ENCODE results near the gene PRXL2A. TPM values are rescaled to one million over a fixed set of nuclear protein-coding genes. Genes with fewer than 3 reads are reported as not detected.

Gene PRXL2A
- total RNA-seq, 1 experiment from 2014 or later = 47.1 TPM

- Mint-ChIP-seq H3K27ac (no peak overlapping the region), H3K9me3 (no peaks in the 10 kb centered on the region; a peak in 1 of 5 replicates), H3K36me3 (ENCODE audit: insufficient read depth in 1 of 3, low read depth in 3 of 3) (peaks cover 26 to 76% (median 66%) of the 10 kb centered on the region in 3 experiments; a peak in 6 of 7 replicates), H3K4me3 (no peak overlapping the region), H3K4me1 (no peaks in the 10 kb centered on the region), H3K27me3 (ENCODE audit: low read depth) (no peaks in the 10 kb centered on the region)
- Histone ChIP-seq H3K79me2 (ENCODE audit: insufficient read depth, low read length) (no peaks in the 10 kb centered on the region), H3K9me3 (ENCODE audit: control insufficient read depth, low read depth, low read length) (no peaks in the 10 kb centered on the region), H3T11ph (ENCODE audit: low read length) (no peak overlapping the region), H4K20me1 (ENCODE audit: control insufficient read depth, insufficient read depth, insufficient read length) (no peaks in the 10 kb centered on the region), H2BK15ac (ENCODE audit: low read depth, low read length) (no peak overlapping the region), H4K91ac (ENCODE audit: insufficient read length, low read depth, low read length) (no peak overlapping the region), H2BK5ac (ENCODE audit: insufficient read length, low read length) (no peak overlapping the region), H2AK5ac (ENCODE audit: insufficient read length, low read length) (no peak overlapping the region), H3K79me1 (ENCODE audit: insufficient read depth, low read depth, low read length, poor library complexity, severe bottlenecking) (no peaks in the 10 kb centered on the region), H3K4me1 (ENCODE audit: insufficient read depth, low read length) (no peaks in the 10 kb centered on the region), H2BK12ac (ENCODE audit: insufficient read length, low read depth, low read length) (no peak overlapping the region), H3K4me2 (ENCODE audit: insufficient read depth, insufficient read length, low read length) (no peak overlapping the region), H3K27ac (ENCODE audit: insufficient read length, low read depth, low read length) (no peak overlapping the region), H3K56ac (ENCODE audit: insufficient read length, low read depth, low read length) (no peak overlapping the region), H2BK120ac (ENCODE audit: low read depth, low read length, poor library complexity, severe bottlenecking) (no peak overlapping the region), H3K27me3 (ENCODE audit: insufficient read depth, low read length) (no peaks in the 10 kb centered on the region), H2BK20ac (ENCODE audit: low read depth, low read length, poor library complexity, severe bottlenecking) (no peak overlapping the region), H4K8ac (replicated peaks; ENCODE audit: insufficient read length, low read depth, low read length) (no peak overlapping the region), H2AFZ (ENCODE audit: low read length) (no peak overlapping the region), H3K14ac (ENCODE audit: insufficient read depth, low read length) (no peak overlapping the region), H4K5ac (ENCODE audit: insufficient read length, low read depth, low read length) (no peak overlapping the region), H3K4ac (ENCODE audit: low read depth, low read length) (no peak overlapping the region), H3K18ac (ENCODE audit: insufficient read length, low read depth, low read length) (no peak overlapping the region), H3K23ac (ENCODE audit: insufficient read length, low read depth, low read length) (no peak overlapping the region), H3K23me2 (ENCODE audit: insufficient read length, low read depth, low read length, poor library complexity, severe bottlenecking) (no peaks in the 10 kb centered on the region), H3K9ac (ENCODE audit: extremely low read depth, insufficient read length, low read length) (no peak overlapping the region)
- TF ChIP-seq CTCF (conservative IDR thresholded peaks at IDR 0.05) = no peak
- no peak for DNase-seq
- WGBS (ENCODE audit: extremely low coverage, insufficient read length, low lambda C conversion rate) = no CpG with 5 or more reads among the region's 2 CpGs
Observed at GRCh38 chr10:80425901-80426300, 17.6 kb downstream of the PRXL2A start.
